ENCODE measurements around the gene TRIM27.
"Not testable (repeated sequence)": the region's sequence is repeated elsewhere in the genome, so short reads cannot be mapped to it uniquely, and the experiment has no call there.

Gene TRIM27

DNA sequence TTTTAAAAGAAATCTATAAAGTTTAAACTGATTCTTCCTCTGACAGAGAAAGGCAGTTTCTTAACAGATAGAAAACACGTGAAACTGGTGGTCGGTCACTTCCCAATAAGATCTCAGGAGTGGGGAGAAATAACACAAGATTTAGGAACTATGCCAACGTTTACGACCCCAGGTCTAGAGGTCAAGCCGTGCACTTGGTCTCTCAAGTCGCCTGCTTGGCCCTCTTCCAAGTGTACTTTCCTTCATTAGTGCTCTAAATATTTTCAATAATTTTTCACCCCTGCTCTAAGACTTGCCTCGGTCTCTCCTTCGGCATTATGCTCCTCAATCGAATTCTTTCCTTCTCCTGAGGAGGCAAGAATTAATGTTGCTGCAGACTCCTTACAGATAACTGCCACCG, 61.7 kb downstream of the TRIM27 start:
- no peak for DNase-seq

DNA sequence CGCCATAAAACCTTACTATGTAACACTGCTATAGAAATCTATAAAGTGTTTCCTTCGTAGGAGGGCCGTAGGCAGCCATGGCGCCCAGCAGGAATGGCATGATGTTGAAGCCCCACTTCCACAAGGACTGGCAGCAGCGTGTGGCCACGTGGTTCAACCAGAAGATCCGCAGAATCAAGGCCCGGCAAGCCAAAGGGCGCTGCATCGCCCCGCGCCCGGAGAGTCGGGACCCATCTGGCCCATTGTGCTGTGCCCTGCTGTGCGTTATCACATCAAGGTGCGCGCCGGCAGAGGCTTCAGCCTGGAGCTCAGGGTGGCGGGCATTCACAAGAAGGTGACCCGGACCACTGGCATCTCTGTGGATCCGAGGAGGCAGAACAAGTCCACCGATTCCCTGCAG, 62.4 kb downstream of the TRIM27 start:
- no peak for DNase-seq

GRCh38 chr6:28860581-28860980, 63.2 kb downstream of the TRIM27 start:
- DNase-seq = no peak

DNA sequence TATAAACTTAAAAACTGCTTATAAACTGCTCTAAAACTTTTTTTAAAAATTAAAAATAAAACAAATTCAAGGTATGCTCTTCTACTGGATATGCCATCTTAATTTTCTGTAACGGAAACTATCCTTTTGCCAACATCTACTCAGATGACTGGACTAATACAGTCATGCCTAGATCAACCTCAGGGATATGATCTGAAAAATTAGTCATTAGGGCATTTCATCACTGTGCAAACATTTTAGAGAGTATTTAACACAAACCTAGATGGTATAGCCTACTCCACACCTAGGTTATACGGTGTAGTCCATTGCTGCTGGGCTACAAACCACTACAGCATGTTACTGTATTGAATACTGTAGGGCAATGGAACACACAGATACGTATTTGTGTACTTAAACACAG, 64.8 kb downstream of the TRIM27 start:
- no peak for DNase-seq

- no peak for DNase-seq
These were observed 67.2 kb downstream of the TRIM27 start for GRCh38 chr6:28856620-28857005.

DNA sequence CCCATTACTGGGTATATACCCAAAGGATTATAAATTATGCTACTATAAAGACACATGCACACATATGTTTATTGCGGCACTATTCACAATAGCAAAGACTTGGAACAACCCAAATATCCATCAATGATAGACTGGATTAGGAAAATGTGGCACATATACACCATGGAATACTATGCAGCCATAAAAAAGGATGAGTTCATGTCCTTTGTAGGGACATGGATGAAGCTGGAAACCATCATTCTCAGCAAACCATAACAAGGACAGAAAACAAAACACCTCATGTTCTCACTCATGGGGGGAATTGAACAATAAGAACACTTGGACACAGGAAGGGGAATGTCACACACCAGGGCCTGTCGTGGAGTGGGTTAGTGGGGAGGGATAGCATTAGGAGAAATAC, 69.4 kb downstream of the TRIM27 start:
- DNase-seq = not testable (repeated sequence)
